Activated naive CD4-positive, alpha-beta T cell treated with Interleukin-2 at 50 U/mL for 16 hours (primary cell): Measurements from ENCODE around the gene ZNF8.
A peak's percentile ranks its signal among the peaks of the same experiment; 100 is the strongest.

Experiments
- DNase-seq: peaks from one replicate; pipeline ENCODE4 v3.0.0-alpha.2; 2020

Gene ZNF8

GRCh38 chr19:58300620-58301019 is 21.9 kb downstream of the ZNF8 start:
- DNase-seq = no peak

DNA sequence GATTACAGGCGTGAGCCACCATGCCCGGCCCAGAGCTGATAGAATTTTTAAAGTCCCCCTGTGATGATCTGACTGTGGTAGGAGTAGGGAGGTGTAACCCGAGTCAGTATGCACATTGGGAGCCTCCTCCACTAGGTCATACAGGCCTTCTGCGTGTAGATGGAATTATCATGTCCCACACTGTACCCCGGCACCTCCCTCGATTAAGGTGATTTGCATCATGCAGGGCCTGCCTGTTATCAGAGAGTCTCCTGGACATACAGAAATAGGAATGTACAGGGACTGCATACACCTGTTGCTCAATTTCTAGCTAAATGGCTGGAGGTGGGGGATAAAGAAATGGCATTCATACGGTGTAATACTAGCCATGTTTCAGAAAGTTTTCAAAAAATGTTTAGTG is 25.5 kb downstream of the ZNF8 start:
- no peak for DNase-seq

DNA sequence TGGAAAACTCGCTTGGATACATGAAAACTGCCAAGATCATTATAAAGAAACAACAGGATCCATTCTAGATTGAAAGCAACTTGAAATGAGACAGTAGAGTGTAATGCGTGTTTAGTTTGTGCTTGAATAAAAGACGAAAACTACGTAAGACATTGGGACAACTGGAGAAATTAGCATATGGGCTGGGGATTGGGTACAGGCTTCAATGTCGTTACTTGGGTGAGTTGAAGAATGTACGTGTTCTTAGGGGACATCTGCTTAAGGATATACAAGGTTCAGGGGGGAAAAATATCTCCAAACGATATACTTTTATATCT is 26.0 kb downstream of the ZNF8 start:
- no peak for DNase-seq

- DNase-seq = peak; percentile 95
Observed at GRCh38 chr19:58305065-58305931, 26.5 kb downstream of the ZNF8 start, which contains the start of gene ERVK3-1. Gene ERVK3-1, plus strand, starts transcription at chr19:58305377. Its CDS starts 6,792 bp downstream, at chr19:58312169.

DNA sequence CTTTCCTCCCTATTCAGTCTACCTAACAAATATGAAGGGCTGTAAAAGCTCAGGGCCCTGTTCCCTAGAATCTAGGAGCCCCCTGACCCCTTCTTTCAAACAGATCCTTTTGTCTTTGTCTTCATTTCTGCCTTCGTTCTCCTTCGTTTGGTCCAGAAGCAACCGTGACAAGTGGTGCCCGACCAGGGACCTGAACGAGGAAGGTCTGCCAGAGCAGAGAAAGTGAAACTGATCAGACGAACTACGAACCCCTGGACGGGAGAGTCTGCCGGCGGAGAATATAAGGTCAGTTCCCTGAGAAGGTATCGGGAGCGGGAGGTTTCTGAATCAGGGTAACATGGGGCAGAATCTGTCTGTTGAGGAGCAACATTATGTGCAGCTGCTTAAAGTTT is 27.2 kb downstream of the ZNF8 start:
- DNase-seq = no peak

DNA sequence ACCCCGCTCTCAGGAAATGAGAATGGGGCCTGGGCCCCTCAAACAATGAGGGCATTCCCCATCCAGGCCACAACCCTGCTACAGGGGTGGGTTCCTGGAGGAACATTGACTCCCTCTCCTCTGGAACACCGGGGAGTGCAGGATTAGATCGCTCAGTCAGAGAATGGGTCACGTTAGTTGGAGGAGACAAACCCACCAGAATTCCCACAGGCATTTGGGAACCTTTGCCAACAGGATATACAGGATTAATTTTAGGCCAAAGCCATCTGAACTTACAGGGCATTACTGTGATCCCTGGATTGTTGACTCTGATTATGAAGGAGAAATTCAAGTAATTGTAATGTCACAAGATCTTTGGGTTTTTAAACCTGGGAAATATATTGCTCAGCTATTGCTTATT is 29.0 kb downstream of the ZNF8 start:
- DNase-seq = no peak

DNA sequence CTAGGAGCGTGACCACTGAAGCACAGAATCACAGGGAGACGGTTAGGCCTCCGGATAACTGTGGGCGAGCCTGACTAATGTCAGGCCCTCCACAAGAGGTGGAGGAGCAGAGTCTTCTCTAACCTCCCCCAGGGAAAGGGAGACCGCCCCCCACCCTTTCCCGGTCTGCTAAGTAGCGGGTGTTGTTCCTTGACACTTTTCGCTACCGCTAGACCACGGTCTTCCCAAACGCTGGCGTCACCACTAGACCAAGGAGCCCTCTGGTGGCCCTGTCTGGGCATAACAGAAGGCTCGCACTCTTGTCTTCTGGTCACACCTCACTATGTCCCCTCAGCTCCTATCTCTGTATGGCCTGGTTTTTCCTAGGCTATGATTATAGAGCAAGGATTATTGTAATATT is 31.9 kb downstream of the ZNF8 start:
- DNase-seq = peak; percentile 11

DNA sequence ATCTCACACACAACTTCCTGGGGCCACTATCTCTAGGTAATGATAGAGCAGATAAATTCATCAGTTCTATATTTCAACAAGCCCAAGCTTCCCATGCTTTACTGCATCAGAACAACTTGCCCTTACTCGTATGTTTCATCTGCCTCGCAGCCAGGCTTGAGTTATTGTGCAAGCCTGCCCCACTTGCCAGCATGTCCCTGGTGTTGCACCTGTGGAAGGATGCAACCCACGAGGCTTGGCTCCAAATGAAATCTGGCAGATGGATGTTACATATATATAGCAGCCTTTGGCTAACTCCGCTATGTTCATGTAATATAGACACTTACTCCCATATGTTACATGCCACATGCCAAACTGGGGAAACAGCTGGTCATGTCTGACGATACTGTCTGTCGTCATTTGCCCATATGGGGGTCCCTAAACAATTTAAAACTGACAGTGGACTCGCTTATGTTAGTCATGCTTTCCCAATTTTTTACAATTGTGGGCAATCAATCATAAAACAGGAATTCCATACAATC is 32.6 kb downstream of the ZNF8 start:
- DNase-seq = no peak

DNA sequence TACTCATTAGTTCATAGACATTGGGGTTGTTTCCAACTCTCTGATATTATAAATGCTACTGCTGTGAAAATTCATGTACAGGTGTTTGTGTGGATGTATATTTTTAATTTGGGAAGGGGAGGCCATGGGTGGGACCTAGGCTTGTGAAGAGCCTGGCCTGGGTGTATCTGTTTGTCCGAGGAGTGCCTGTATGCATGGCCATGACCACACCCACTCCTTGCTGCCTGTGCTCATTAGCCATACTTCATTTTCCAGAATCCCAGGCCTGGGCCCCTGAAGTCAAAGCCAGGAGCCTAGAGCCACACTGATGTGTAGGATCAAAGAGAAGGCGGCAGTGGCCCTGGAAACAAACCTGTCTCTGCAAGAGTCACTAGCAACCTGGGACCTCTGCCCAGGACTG is 36.8 kb downstream of the ZNF8 start:
- DNase-seq = no peak

GRCh38 chr19:58317476-58318072 is 38.8 kb downstream of the ZNF8 start:
- no peak for DNase-seq

GRCh38 chr19:58318297-58318696 is 39.5 kb downstream of the ZNF8 start:
- DNase-seq = no peak

DNA sequence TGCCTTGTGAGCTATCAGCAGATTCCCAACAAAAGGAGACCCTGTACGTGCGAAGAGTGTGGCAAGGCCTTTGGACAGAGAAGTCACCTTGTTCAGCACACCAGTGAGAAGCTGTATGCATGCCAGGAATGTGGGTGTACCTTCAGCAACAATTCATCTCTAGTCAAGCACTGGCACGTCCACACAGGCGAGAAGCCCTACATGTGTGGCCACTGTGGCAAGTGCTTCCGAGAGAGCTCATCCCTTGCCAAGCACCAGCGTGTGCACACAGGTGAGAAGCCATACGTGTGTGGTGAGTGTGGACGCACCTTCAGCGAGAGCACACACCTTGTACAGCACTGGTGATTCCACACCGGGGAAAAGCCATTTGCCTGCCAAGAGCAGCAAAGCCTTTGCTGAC is 40.5 kb downstream of the ZNF8 start:
- DNase-seq = no peak

- DNase-seq = no peak
Observed at GRCh38 chr19:58325311-58326022, 46.7 kb downstream of the ZNF8 start.

GRCh38 chr19:58326501-58326913 is 47.8 kb downstream of the ZNF8 start:
- no peak for DNase-seq

- peak; percentile 91 for DNase-seq
Observed at GRCh38 chr19:58326914-58327726, 48.4 kb downstream of the ZNF8 start, which contains the start of gene ZSCAN22. Gene ZSCAN22, plus strand, starts transcription at chr19:58326994. Its CDS starts 7,809 bp downstream, at chr19:58334803.

GRCh38 chr19:58328999-58329398 is 50.2 kb downstream of the ZNF8 start:
- no peak for DNase-seq

- no peak for DNase-seq
Observed at GRCh38 chr19:58330458-58330857, 51.7 kb downstream of the ZNF8 start.

GRCh38 chr19:58332697-58333096 is 53.9 kb downstream of the ZNF8 start:
- DNase-seq = no peak

DNA sequence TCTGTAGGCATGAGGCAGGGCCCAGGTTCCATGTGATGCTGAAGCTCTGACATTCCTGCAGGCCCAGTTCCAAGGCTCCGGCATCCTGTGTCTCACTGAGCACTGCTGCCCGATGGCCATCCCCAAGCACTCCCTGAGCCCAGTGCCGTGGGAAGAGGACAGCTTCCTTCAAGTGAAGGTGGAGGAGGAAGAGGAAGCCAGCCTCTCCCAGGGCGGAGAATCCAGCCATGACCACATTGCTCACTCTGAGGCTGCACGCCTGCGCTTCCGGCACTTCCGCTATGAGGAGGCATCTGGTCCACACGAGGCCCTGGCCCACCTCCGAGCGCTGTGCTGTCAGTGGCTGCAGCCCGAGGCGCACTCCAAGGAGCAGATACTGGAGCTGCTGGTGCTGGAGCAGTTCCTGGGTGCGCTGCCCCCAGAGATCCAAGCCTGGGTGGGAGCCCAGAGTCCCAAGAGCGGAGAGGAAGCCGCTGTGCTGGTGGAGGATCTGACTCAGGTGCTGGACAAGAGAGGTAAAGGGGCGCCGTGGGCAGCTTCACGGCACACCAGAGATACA is 56.0 kb downstream of the ZNF8 start:
- no peak for DNase-seq

DNA sequence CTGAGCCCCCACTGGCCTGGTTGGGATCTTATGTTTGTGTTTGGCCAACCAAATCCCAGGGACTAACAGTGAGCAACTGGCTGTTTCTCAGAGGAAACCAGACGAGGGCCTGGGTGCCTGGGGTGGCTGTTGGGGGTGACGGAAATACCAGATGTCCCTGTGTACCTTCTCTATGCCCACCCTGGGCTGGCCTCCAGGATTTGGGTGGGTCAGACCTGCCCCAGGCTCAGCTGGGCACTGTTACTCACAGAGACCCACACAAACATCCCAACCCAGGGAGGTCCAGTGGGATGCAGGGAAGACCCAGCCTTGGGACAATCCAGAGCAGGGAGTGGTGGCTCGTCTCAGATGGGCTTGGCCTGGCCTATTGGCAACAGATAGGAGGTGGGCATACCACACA is 56.9 kb downstream of the ZNF8 start:
- DNase-seq = no peak

DNA sequence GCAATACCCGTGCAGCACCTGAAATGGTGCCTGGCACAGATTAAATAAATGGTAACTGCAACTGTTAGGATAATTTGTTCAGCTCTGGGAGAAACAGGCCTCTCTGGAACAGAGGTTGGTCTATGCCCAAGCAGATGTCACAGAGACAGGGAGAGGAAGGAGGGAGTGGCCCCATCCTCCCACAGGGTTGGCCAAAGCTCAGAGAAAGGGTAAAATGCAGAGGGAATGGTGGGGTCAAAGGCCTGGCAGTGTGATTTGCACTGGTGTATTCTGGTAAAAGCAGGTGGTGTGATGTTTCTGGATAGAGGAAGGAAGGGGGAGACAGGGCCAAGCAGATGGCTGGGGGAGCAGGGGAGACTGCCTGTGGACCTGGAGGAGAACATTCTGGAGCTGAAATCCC is 57.5 kb downstream of the ZNF8 start:
- no peak for DNase-seq

- DNase-seq = no peak
Observed at GRCh38 chr19:58336820-58337219, 58.1 kb downstream of the ZNF8 start.
